ENCODE data around the gene GNGT1.

Gene GNGT1

GRCh38 chr7:93921186-93921585 lies 14.8 kb downstream of the GNGT1 start:
- TF ChIP-seq REST (IDR thresholded peaks at IDR 0.05; ENCODE audit: insufficient replicate concordance, low read depth) (no peak), CTCF (IDR thresholded peaks at IDR 0.05; ENCODE audit: insufficient read depth, low read length) (no peak), SPI1 (IDR thresholded peaks at IDR 0.05; ENCODE audit: borderline replicate concordance, low read depth) (no peak), GABPA (IDR thresholded peaks at IDR 0.05; ENCODE audit: low read depth) (no peak), POLR2AphosphoS5 (IDR thresholded peaks at IDR 0.05; ENCODE audit: low read depth) (no peak)
- no peak overlapping the region for H3K27ac ChIP-seq (replicated peaks)
- peaks cover 14% of the 10 kb centered on the region for H3K27me3 ChIP-seq (ENCODE audit: insufficient read depth, poor library complexity, severe bottlenecking)
- no peak for DNase-seq (ENCODE audit: low read depth in 1 of 2, low spot score in 1 of 2)
- H3K4me3 ChIP-seq (replicated peaks; ENCODE audit: insufficient read depth, low read length): no peak overlapping the region

- peak in 1 of 2 experiments; percentile 2 for DNase-seq (ENCODE audit: low read depth in 1 of 2, low spot score in 1 of 2)
- TF ChIP-seq CTCF (IDR thresholded peaks at IDR 0.05; ENCODE audit: insufficient read depth, low read length): no peak
- TF ChIP-seq GABPA (IDR thresholded peaks at IDR 0.05; ENCODE audit: low read depth): no peak
- TF ChIP-seq SPI1 (IDR thresholded peaks at IDR 0.05; ENCODE audit: borderline replicate concordance, low read depth): no peak
- TF ChIP-seq POLR2AphosphoS5 (IDR thresholded peaks at IDR 0.05; ENCODE audit: low read depth): no peak
- no peak for TF ChIP-seq REST (IDR thresholded peaks at IDR 0.05; ENCODE audit: insufficient replicate concordance, low read depth)
- Histone ChIP-seq H3K4me3 (replicated peaks; ENCODE audit: insufficient read depth, low read length) (peak within 1 kb of the TSS; percentile 39), H3K27me3 (ENCODE audit: insufficient read depth, poor library complexity, severe bottlenecking) (peaks cover 14% of the 10 kb centered on the region), H3K27ac (replicated peaks) (no peak within 1 kb of the TSS)
Observed at GRCh38 chr7:93921607-93922566, 15.5 kb downstream of the GNGT1 start, which contains the start of gene GNG11. Gene GNG11, plus strand, starts transcription at chr7:93921735. Its CDS starts 403 bp downstream, at chr7:93922138.

DNA sequence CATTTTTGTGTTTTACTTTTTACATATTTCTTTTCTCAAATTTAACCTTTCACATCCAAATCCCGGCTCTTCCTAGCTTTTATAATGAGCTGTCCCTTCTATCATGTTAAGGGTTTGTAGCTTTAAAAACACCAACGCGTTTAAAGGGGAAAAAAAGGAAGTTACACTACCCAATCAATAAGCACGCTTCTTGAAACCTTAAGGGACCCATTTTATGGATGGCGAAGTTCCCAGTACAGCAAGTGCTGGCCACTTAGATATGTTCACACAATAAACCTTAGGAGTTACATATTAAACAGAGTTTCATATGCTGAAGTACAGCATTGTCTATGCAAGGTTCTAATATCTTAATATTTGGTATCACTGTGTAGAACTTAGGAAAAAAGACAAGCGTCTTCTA lies 16.9 kb downstream of the GNGT1 start:
- no peak for TF ChIP-seq CTCF (IDR thresholded peaks at IDR 0.05; ENCODE audit: insufficient read depth, low read length)
- no peak for TF ChIP-seq SPI1 (IDR thresholded peaks at IDR 0.05; ENCODE audit: borderline replicate concordance, low read depth)
- TF ChIP-seq REST (IDR thresholded peaks at IDR 0.05; ENCODE audit: insufficient replicate concordance, low read depth): no peak
- no peak for TF ChIP-seq POLR2AphosphoS5 (IDR thresholded peaks at IDR 0.05; ENCODE audit: low read depth)
- TF ChIP-seq GABPA (IDR thresholded peaks at IDR 0.05; ENCODE audit: low read depth): no peak
- DNase-seq (ENCODE audit: low read depth in 1 of 2, low spot score in 1 of 2): no peak
- H3K27ac ChIP-seq (replicated peaks): no peak overlapping the region
- no peak overlapping the region for H3K4me3 ChIP-seq (replicated peaks; ENCODE audit: insufficient read depth, low read length)
- H3K27me3 ChIP-seq (ENCODE audit: insufficient read depth, poor library complexity, severe bottlenecking): peaks cover 14% of the 10 kb centered on the region
